Activated T-cell treated with anti-CD3 and anti-CD28 coated beads for 48 hours (primary cell): Measurements from ENCODE around the gene SACM1L.
"Not testable (repeated sequence)": the region's sequence is repeated elsewhere in the genome, so short reads cannot be mapped to it uniquely, and the experiment has no call there.

Experiments used
- DNase-seq: peaks from one replicate; pipeline ENCODE4 v3.0.0-alpha.2; 2020; ENCODE audit warnings: low read depth

Gene SACM1L

DNA sequence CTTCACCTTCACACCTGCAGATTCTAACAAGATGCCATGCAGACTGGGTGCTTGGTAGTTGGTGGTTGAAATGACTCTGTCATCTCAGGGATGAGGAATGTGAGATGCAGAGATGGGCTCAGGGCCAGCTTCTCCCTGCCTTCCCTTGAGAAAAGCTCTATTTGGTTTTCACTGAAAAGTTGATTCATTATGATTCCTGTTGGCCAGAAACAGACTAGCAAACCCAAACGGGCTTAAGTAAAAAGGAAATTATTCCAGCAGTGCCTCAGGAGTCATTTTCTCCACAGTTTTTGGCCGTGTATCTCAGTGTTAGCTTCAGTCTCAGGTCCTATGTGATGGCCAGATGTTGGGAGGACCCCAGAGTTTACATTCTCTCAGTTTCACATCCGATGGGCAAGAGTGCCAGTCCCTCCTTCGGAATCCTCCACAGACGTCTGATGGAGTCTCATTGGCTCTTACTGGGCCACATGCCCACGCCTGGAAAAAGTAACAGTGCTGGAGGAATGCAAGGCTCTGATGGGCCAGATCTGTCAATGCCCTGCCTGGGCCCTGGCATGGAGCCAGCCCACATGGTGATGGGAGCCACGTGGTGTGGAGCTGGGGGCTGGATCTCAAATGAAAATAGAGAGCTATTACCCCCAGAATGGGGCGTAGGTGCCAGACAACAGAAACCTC is 22.3 kb upstream of the SACM1L start:
- DNase-seq: no peak

DNA sequence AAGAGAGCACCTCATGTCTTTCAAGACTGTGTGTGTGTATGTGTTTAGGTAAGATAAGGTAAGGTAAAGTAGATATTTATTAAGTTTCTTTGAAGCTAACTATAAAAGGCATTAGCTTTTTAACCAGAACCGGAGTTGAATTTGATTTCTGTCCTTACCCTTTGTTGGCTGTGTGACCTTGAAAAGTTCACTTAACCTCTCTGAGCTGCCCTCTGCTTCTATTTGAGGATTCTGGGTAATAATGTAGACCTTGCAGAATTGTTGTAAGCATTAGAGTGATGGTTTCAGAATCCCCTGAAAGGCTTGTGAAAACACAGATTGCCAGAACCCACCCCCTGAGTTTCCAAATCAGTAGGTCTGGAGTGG is 21.6 kb upstream of the SACM1L start:
- DNase-seq: no peak

DNA sequence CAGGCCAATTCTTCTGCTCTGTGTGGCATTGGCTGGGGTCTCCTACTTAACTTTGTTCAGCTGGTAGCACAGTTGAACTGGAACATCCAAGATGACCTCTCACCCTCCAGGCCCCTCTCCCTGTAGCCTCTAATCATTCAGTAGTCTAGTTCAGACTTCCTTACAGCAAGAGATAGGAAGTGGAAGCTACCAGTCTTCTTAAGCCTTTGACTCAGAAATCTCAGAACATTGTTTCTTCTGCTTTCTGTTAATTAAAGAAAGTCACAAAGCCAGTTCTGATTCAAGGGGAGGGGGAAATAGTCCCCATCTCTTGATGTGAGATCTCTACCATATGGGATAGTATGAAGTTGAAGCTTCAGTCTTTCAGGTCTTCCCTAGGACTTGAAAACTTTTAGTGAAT is 18.8 kb upstream of the SACM1L start:
- no peak for DNase-seq

DNA sequence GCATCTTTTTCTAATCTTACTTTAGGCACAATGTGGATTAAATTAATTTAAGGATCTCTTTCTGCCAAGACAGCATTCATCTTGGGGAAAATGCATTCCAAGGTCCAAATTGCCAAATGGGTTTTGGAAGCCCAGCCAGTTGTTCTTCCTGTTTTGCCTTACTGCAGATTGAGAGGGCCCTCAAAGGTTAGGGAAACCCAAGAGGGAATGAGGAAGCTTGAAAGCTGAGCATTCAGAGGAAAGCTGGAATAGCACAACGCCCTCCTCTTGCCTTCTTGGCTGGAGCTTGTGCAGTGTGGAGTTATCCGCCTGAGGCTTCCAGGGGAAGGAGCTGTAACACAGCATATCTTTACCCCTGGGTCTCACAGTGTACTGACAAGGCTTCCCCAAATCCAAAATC is 18.2 kb upstream of the SACM1L start:
- no peak for DNase-seq

DNA sequence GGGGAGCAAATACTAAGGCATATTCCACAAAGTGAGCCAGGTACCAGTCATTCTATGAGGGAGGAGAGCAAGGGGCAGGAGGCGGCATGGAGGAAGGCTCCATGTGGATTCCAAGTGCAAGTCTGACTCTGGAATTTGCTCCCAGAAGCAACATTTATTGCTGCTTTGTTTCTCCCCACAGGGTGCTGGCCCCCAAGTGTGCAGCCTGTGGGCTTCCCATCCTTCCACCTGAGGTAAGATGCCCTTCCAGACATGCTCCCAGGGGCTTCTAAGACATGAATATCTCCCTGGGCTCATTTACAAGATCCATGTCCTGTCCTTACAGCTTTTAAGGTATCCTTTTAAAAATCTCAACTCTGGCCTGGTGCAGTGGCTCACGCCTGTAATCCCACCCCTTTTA is 15.9 kb upstream of the SACM1L start:
- no peak for DNase-seq

DNA sequence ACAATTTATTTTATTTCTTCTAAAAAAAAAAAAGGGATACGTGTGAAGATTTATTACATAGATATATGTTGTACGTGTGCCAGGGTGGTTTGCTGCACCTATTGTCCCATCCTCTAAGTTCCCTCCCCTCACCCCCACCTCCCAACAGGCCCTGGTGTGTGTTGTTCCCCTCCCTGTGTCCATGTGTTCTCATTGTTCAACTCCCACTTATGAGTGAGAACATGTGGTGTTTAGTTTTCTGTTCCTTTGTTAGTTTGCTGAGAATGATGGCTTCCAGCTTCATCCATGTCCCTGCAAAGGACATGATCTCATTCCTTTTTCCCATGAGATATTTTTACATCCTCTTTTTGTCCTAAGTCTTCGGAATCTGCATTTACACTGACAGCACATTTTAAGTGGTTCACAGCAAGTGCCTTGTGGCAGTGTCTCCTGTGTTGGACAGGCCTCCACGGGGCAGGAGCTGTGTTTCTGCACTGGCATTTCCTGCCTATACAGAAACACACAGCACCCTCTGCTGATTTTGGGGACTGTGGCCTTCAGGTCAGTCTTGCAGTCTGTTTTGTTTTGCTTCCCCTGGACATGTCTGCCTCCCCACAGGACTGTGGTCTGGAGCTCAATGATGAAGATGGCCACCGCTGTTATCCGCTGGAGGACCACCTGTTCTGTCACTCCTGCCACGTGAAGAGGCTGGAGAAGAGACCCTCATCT is 12.7 kb upstream of the SACM1L start:
- no peak for DNase-seq

DNA sequence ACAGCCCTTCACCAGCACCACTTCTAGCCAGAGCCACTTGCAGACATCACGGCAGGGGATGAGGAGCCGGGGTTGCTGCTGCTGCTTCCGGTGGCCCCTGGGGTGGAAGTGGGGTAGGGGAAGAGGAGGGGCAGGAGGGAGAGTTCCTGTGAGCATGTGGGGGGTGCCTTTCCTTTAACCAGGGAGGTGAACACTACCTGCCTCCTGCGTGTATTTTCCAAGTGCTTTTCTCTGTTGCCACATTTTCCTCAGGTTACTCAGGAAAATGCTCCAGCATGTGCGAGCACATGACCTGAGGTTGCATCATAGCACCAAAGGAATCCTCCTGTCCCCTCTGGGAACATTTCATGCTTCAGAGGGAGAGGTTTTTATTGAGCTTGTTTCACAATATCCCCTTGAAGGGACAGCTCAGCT is 12.2 kb upstream of the SACM1L start:
- DNase-seq: no peak

DNA sequence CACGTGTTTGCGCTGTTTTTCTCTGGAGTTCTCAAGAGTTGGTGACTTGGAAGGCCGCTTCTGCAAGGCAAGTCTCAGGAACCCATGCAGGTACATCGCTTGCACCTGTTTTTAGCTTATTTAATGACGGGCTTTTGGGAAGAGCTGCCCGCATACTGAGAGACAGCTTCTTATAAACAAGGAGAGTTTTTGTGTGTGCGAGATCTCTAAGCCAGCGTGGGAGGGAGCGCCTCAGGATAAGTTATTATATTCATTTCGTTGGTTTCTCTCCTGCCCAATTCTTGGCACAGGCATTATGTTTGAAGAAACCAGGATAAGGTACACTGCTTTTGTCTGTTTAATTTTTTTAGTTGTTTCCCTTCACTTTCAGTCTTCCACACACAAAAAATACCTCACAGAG is 11.4 kb upstream of the SACM1L start:
- no peak for DNase-seq

DNA sequence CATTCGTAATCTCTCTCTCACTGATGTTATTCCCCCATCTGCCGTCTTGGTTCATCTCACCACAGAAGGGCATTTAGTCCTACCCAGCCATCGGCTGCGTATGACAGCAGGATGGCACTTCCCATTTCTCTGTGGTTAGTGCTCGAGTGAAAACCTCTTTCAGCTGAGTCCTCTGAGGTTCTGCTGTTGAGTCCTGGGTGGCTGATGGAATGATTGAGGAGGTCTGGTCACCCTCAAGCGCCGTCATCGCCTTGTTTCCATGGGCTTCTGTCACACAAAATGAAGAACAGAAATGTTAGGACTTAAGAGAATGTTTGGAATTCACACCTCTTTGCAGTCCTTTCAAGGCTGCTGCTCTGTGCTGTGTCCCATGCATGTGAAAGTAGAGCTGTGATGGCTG is 9.4 kb upstream of the SACM1L start:
- DNase-seq: no peak

DNA sequence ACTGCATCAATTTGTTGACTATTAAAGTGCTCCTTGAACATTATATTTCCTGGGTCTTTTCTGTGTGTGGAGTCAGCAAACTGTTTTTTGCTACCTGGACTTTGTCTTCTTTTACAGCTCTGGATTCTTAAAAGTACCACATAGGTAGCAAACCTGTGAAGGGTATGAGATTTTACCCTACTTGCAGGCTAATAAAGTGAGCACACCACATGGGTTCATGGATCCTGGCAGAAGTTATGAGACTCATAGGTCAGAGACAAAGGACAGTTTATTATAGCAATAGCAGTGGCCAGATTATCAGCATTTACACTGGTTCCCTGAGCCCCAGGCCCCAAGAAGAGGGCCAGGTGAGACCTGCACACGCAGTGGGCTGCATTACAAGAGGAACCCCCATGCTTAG is 8.0 kb upstream of the SACM1L start:
- no peak for DNase-seq

DNA sequence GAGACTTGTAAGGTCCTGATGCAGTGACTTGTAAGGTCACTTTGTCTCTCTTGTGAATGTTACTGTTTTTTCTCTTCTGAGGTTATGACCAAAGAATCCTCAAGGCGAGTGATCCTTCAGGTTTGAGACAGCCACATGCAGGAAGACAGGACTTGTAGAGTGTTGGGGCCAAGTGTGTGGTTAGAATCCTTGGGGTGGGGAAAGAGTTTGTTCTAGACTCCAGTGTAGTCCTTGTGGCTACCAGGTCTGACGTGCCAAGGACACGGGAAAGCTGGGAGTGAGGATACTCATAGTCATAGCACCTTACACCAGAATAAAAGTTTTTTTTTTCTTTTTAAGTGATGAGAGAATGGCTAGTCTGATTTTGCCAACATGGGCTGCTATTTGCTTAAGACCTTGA is 7.3 kb upstream of the SACM1L start:
- no peak for DNase-seq

DNA sequence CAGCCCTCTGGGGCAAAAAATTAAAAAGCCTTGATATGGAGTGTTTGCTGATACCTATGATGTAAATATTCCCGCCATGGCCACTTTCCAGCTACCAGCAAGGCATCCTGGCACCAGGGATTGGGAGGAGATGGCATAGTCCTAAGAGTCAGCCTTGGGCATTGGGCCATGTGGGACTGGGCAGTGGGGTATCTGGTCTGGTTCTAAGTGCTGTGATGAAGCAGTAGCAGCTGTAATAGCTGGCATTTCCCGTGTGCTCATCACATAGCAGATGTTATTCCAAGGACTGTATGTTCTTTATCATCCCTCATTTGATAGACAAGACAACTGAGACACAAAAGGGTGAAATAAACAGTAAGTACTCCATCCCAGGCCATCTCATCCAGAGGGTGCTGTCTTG is 6.9 kb upstream of the SACM1L start:
- DNase-seq: no peak

DNA sequence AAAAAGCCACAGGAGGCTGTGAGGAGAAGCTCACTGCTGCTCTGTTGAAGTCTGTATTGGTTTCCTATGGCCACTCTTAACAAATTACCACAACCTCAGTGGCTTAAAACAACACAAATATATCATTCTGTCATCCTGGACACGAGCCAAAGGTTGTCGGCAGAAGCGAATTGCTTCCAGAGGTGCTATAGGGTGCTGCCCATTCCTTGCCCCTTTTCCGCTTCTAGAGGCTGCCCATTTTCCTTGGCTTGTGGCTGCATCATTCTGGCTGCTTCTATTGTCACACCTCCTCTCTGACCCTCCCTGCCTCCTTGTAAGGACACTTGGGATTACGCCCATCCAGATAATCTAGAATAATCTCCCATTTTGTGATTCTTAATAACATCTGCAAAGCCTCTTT is 6.4 kb upstream of the SACM1L start:
- no peak for DNase-seq

DNA sequence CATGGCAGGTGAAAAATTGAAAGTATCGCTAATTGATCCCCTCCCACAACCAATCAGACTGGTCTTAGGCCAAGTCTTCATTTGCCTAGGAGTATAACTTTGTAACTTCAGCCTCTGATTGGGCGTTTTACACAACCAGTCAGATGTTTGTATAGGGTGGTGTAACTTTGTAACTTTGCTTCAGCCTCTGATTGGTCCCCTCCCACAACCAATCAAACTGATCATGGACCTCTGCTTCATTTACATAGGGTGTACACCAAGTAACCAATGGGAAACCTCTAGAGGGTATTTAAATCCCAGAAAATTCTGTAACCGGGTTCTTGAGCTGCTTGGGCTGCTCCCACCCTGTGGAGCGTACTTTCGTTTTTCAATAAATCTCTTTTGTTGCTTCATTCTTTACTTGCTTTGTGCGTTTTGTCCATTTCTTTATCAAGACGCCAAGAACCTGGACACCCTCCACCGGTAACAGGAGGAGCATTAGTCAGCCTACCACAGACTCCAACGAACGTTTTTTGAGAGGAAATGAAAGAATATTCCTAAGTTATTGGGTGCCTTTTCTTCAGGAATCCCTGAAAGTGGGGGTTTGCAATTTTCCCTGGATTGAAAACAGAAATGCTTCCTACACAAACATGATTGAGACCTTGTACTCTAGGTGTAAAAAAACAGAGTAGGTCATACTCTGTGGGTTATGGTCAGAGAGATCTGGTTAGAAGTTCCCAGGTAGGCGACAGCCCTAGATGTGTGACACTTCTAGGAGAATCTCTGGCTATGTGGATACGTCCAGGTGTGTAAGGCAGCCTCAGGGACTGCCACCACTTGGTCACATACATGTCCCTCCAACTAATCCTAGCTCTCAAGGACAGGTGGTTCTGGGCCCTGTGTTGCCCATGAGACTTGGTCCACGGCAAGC is 5.5 kb upstream of the SACM1L start:
- no peak for DNase-seq

DNA sequence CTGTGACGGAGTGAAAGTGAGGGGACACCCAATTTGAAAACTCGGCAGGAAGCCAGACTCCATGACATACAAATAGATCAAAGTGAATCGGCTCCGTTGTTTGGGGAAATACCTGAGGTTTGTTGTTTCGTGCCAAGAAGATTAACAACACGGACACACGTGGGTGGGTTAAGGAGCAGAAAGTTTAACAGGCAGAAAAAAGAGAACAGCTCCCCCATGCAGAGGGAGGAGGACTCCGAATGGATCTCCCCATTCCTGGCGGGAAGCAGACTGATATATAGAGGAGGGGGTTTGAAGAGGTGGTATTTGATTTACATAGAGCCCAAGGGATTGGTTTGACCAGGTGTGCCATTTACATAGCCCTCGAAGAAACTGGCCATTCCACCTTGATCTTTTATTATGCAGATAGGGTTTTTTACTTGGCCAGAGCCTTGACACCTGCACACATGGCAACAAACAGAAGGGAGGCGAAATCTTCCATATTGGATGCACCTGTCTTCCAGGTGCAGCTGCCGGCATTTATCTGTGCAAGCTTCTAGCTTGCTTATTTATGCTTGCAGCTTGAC is 4.8 kb upstream of the SACM1L start:
- DNase-seq: no peak

DNA sequence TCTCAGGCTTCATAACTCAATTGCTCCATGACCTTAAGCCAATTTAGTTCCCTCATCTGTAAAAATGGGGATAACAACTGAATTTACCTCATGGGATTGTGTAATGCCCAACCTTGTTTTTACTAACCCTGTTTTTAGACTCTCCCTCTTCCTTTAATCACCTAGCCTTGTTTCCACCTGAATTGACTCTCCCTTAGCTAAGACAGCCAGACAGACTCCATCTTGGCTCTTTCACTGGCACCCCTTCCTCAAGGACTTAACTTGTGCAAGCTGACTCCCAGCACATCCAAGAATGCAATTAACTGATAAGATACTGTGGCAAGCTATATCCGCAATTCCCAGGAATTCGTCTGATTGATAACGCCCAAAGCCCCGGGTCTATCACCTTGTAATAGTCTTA is 3.5 kb upstream of the SACM1L start:
- DNase-seq: not testable (repeated sequence)

DNA sequence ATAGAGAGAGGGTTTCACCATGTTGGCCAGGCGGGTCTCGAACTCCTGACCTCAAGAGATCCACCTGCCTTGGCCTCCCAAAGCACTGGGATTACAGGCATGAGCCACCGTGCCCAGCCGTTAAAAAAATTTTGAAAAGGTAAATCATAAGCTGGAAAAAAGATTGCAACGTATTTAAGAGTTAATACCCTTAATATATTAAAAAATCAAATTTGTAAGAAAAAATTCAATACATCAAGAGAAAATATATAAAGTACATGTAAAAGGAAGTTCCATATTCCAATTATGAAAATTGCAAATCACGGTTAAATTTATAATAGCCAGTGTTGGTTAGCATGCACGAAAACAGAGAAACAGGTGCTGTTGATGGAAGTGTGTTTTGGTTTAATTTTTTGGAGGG is 2.3 kb upstream of the SACM1L start:
- DNase-seq: no peak

DNA sequence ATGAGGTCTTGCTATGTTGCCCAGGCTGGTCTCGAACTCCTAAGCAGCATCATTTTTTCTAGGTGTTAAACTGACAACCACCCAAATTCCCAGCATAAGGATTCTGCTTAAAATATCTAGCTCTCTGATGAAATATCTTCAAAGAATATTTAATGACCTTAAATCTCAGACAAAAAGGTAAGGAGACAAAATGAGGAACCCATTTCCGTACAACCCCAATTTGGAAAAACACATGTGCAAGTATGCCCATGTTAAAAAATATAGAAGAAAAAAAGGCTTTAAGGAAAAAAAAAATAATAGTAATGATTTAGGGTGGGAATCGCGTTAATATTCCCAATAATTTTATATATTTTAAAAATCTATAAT is 1.4 kb upstream of the SACM1L start:
- no peak for DNase-seq

DNA sequence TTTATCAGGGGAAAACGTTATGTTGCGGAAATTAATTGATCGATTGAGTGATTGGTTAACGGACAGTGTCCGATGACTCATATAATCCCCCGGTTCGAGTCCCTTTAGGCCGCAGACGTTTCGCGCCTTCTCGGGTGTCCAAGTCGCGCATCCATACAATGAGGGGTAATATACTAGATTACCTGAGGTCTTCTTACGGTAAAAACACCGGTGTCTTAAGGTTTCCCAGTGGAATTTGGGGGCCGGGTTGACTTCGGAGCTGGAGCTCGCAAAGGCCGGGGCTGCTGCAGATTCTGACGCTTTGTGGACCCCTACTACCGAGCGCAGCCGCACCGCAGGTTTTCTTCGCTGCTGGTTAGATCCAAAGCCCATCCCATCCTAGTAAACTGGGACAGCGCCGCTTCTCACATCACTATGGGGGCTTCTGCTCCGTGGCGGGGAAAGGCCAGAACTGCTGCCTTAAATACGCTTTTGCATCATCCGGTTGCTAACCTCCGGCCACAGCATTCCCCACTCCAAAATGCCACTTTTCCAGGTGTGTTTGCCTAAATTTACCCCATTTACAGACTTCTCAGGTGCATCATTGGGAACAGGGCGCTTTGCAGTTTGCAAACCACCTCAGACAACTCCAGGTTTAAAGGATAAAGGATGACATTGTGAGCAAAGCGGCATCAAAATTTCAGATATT is 858 bp upstream of the SACM1L start:
- DNase-seq: peak; percentile 25

DNA sequence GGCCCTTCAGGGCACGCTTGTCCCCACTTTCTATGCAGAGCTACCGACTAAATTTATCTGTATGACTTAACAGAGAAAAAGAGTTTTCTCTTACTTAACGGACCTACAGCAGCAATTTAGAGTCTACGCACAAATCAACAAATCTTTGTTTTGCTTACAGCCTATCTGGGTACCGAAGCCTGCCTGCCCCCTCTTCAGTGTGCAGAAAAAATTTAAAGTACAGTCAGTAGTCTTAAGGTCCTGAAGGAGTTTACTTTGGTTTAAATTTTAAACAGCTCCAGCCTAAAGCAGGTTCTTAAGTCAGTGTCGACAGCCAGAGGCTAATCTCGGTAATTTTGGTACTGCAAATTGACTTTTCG is 570 bp downstream of the SACM1L start:
- no peak for DNase-seq

DNA sequence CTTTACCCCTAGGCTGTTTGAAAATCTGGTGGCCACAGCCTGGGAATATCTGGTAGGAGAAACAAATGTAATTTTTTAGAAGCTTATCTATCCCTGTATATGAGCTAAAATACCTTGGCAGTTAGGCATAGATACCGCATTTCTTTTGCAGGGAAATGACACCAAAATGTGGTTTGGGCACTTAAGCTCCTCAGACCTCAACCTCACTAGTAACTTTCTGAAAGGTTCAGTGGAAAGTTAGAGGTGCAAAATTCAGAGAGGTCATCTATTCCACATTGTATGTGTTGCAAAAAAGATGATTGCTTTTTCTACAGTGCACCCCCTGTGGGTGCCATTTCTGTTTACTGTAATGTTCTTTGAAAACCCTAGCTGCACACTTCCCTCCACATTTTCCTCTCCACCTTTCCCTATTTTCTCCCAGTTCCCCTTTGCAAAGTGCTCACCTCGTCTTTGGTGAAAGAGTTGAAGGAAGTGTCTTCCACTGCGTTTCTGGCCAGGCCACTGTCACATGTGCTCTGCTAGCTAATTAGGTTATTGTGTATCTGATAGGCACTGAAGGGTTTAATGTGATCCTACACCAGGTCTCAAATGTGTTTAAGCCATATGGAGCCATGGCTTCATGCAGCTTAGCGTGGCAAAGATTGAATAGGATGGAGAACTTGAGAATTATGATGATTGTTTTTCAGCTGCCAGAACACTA is 1.3 kb downstream of the SACM1L start:
- no peak for DNase-seq

DNA sequence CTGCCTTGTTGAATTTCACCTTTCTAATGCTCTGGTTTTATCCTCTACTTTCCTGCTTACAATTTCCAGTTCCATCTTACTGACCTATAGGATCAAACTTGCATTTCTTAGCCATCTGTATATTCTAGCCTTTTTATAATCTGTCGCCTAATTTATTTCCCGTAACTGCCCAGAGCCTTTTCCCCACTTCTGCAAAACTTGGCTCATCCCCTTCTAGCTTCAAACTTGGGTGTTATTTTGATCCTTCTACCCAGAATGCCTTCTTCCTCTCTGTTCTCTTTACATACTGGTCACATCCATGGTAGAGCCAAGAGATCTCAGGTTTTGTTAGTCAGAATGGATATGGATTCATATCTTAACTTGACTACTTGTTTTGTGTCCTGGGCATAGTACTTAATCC is 2.6 kb downstream of the SACM1L start:
- DNase-seq: no peak
